ENCODE data around the gene TPO.
"Not testable (repeated sequence)": the region's sequence is repeated elsewhere in the genome, so short reads cannot be mapped to it uniquely, and the experiment has no call there.

The TPO gene

GRCh38 chr2:1486670-1487069 lies 73.4 kb downstream of the TPO start:
- no peak for DNase-seq (ENCODE audit: low spot score)

GRCh38 chr2:1487758-1488157 lies 74.5 kb downstream of the TPO start:
- DNase-seq (ENCODE audit: low spot score): no peak

- no peak for DNase-seq (ENCODE audit: low spot score)
Observed at GRCh38 chr2:1488181-1488671, 75.0 kb downstream of the TPO start.

- DNase-seq (ENCODE audit: low spot score): no peak
Observed at GRCh38 chr2:1488851-1489250, 75.6 kb downstream of the TPO start.

GRCh38 chr2:1489486-1489885 lies 76.2 kb downstream of the TPO start:
- DNase-seq (ENCODE audit: low spot score): no peak

GRCh38 chr2:1490381-1490780 lies 77.1 kb downstream of the TPO start:
- not testable (repeated sequence) for DNase-seq (ENCODE audit: low spot score)

- no peak for DNase-seq (ENCODE audit: low spot score)
Observed at GRCh38 chr2:1491751-1492150, 78.5 kb downstream of the TPO start.

GRCh38 chr2:1492231-1492630 lies 79.0 kb downstream of the TPO start:
- DNase-seq (ENCODE audit: low spot score): not testable (repeated sequence)

GRCh38 chr2:1492711-1493430 lies 79.6 kb downstream of the TPO start:
- DNase-seq (ENCODE audit: low spot score): no peak

- DNase-seq (ENCODE audit: low spot score): no peak
Observed at GRCh38 chr2:1493431-1494126, 80.3 kb downstream of the TPO start.

- DNase-seq (ENCODE audit: low spot score): no peak
Observed at GRCh38 chr2:1494257-1494656, 81.0 kb downstream of the TPO start.

GRCh38 chr2:1494906-1495305 lies 81.6 kb downstream of the TPO start:
- no peak for DNase-seq (ENCODE audit: low spot score)

- DNase-seq (ENCODE audit: low spot score): no peak
Observed at GRCh38 chr2:1495676-1496358, 82.6 kb downstream of the TPO start.

GRCh38 chr2:1496359-1496821 lies 83.1 kb downstream of the TPO start:
- no peak for DNase-seq (ENCODE audit: low spot score)

GRCh38 chr2:1497122-1497611 lies 83.9 kb downstream of the TPO start:
- no peak for DNase-seq (ENCODE audit: low spot score)

GRCh38 chr2:1498176-1498575 lies 84.9 kb downstream of the TPO start:
- no peak for DNase-seq (ENCODE audit: low spot score)

- DNase-seq (ENCODE audit: low spot score): no peak
Observed at GRCh38 chr2:1499033-1499795, 86.0 kb downstream of the TPO start.

GRCh38 chr2:1501038-1501851 lies 88.0 kb downstream of the TPO start:
- no peak for DNase-seq (ENCODE audit: low spot score)

GRCh38 chr2:1501991-1502390 lies 88.7 kb downstream of the TPO start:
- DNase-seq (ENCODE audit: low spot score): no peak

GRCh38 chr2:1502891-1503304 lies 89.6 kb downstream of the TPO start:
- DNase-seq (ENCODE audit: low spot score): no peak

Measured in kidney capillary endothelial cell (primary cell).